GM18505 (cell line): ENCODE measurements around the gene FOCAD.

Source experiments
- ATAC-seq: cut with Tn5 transposase; IDR thresholded peaks from one replicate; pipeline ENCODE4 v1.9.1; 2021; ENCODE audit not compliant: unreplicated experiment
- POLR2A ChIP-seq: IDR thresholded peaks from 4 replicates; pipeline ENCODE4 v1.6.1; 2011; ENCODE audit warnings: borderline replicate concordance; ENCODE audit not compliant: insufficient read depth, insufficient read length; ENCODE audit errors: extremely low read depth

FOCAD gene

DNA sequence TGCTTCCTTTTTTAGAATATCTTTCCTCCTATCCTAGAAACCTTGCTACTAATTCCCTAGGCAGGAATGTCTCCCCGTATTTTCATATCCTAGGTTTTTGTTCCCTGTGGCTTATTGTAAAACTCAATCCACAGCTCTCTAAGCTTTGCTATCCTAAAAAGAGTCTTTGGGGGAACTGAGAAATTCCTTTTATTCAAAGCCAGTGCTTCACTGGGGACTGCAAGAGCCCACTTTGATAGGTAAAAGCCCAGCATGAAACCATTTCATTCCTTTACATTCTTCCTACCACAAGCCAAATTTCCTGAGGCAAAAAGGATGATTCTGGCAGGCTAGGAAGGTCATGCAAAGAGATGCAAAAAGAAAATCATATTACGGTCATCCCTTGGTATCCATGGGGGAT is 353.2 kb downstream of the FOCAD start:
- TF ChIP-seq POLR2A = no peak
- ATAC-seq = no peak

- no peak for ATAC-seq
- TF ChIP-seq POLR2A = no peak
Measured at GRCh38 chr9:21039302-21039701, 355.2 kb downstream of the FOCAD start.

- no peak for ATAC-seq
- TF ChIP-seq POLR2A = no peak
Measured at GRCh38 chr9:21042466-21042865, 358.4 kb downstream of the FOCAD start.

DNA sequence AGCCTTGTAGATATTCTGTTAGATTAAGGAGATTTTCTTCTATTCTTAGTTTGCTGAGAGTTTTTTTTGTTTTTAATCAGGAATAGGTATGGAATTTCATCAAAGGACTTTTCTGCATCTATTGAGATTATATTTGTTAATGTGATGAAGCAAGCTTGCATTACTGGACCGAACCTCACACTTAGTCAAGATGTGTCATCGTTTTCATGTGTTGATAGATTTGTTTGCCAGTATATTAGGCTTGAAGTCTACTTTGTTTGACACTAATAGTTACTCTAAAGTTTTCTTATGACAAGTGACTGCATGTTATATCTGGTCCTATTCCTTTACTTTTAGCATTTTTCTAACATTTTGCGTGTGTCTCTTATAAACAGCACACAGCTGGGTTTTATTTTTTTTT is 359.8 kb downstream of the FOCAD start:
- no peak for ATAC-seq

More for the DNA sequence above, 359.8 kb downstream of the FOCAD start:
- no peak for TF ChIP-seq POLR2A
